NCI-H82 treated with DMSO at 0.1 percent for 48 hours (cell line): ENCODE results near the gene CSN3.

Experiments
- DNase-seq: peaks from one replicate; lab custom pipeline; 2025; ENCODE audit not compliant: unreplicated experiment; lab: John Stamatoyannopoulos, UW

The CSN3 gene

DNA sequence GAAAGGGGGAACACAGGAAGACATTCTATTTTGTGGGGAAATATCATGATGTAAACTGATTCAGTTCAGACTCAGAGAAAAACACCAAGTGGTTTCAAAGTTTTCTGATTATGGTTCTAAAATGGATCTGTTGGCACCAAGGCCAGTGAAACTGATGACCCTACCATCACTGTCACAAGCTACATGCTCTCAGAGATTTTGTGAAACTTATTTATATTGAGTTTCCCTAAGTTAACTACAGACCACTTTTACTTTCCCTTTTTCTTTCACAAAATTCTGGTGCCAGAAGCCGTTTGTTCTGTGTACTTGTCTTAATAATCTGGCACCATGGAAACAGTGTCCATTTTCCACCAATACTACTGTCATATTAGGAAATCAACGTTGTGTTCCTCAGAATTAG lies 48.9 kb downstream of the CSN3 start:
- no peak for DNase-seq

DNA sequence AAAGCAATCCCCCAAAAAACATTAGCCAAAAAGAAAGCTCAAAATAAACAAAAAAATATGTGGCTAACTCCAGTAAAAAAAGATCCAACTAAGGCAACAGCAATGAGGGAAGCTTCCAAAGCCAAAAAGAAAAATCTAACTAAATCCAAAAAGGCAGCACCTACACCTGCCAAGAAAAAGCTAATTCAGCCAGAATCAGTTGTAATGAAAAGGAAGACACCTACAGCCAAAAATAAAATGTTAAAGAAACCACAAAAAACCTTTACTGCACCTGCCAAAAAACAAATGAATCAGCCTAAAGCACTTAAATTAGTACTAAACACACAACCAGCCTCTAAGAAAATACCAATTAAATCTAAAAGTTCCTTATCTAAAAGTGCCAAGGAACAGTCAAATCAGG lies 55.2 kb downstream of the CSN3 start:
- DNase-seq = no peak

- no peak for DNase-seq
Measured at GRCh38 chr4:70298051-70298450, 55.7 kb downstream of the CSN3 start.

GRCh38 chr4:70299643-70300042 lies 57.2 kb downstream of the CSN3 start:
- DNase-seq = no peak

GRCh38 chr4:70300215-70300614 lies 57.8 kb downstream of the CSN3 start:
- DNase-seq = no peak
